ENCODE data around the gene RFTN1.

RFTN1 gene

DNA sequence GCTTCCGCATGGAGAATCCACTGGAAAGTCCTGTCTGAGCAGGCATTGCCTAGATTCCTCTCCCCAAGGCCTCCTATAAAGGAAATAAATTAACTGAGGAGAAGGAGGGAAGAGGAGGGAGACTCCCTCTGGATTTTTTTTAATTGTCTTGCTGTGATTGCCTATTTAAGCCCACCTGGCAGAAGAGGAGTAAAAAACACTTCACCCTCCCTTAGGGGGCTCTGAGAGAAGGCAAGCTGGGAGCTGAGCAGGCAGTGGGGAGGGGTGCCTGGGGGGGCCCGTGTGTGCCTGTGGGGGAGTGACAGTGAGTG is 138.6 kb downstream of the RFTN1 start:
- Mint-ChIP-seq H3K27me3 (no peaks in the 10 kb centered on the region), H3K4me1 (ENCODE audit: low read depth) (peaks cover 72% of the 10 kb centered on the region), H3K36me3 (ENCODE audit: low read depth) (peaks cover 69% of the 10 kb centered on the region), H3K27ac (peak overlapping the region; percentile 89), H3K9me3 (no peaks in the 10 kb centered on the region), H3K4me3 (no peak overlapping the region)
- intact Hi-C loops (cut with micrococcal nuclease), result loop anchor here (5.0 to 10.0 kb wide), 2 partner anchors 60 to 137 kb away; partner anchors contain the start of gene RFTN1

DNA sequence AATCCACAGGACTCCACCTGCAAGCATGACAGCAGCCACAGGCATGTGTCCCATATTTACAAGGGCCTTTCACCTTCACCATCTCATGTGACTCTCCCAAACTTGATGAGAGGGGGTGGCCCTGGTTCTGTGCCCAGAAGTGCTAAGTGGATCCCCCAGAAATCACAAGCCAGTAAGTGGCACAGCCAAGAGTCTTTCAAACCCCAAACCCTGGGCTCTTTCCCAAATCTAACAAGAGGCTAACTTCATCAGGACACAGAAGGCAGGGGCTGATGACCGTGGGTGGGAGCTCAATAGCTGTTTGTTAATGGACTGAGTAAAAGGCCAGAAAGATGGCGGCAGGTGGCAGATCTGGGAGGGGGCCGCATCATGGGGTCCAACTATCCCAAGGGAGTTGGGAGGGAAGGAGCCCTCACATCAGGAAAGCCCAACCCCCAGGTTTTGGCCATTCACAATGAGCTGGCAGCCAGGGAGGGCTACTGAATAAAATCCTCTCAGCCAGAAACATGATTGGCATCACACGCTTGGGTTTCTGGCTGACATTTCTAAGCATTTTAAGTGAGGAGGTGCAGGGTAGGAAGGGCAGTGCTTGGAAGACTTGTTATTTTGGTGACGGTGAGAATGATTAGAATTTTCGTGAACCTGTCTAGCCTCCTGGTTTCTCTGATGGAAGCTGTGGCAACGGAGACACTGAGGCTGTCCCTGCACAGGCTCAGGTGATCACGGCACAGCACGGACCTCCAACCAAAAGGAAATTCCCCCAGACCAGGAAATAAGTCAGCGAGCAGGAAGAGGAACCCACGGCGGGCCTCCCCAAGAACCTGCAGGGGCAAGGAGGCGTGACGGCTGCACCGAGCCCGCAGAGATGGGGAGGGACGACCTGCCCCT is 139.2 kb downstream of the RFTN1 start:
- peaks cover 78% of the 10 kb centered on the region for H3K4me1 Mint-ChIP-seq (ENCODE audit: low read depth)
- no peak overlapping the region for H3K4me3 Mint-ChIP-seq

GRCh38 chr3:16373341-16373946 is 140.1 kb downstream of the RFTN1 start:
- H3K27ac Mint-ChIP-seq, result peak overlapping the region; percentile 89
- peak overlapping the region; percentile 2 for H3K4me3 Mint-ChIP-seq
- H3K4me1 Mint-ChIP-seq (ENCODE audit: low read depth), result peaks cover 77% of the 10 kb centered on the region
- H3K27me3 Mint-ChIP-seq, result no peaks in the 10 kb centered on the region
- no peaks in the 10 kb centered on the region for H3K9me3 Mint-ChIP-seq
- H3K36me3 Mint-ChIP-seq (ENCODE audit: low read depth), result peaks cover 75% of the 10 kb centered on the region
- intact Hi-C loops (cut with micrococcal nuclease), result loop anchor here (5.0 to 10.0 kb wide), 2 partner anchors 59 to 139 kb away; partner anchors contain the start of gene RFTN1

More for the DNA sequence above, 139.2 kb downstream of the RFTN1 start:
- no peaks in the 10 kb centered on the region for H3K9me3 Mint-ChIP-seq
- H3K27me3 Mint-ChIP-seq, result no peaks in the 10 kb centered on the region
- intact Hi-C loops (cut with micrococcal nuclease), result loop anchor here (5.0 to 10.0 kb wide), 2 partner anchors 59 to 138 kb away; partner anchors contain the start of gene RFTN1
- peaks cover 75% of the 10 kb centered on the region for H3K36me3 Mint-ChIP-seq (ENCODE audit: low read depth)
- H3K27ac Mint-ChIP-seq, result peak overlapping the region; percentile 89

GRCh38 chr3:16372362-16373292 is 140.9 kb downstream of the RFTN1 start:
- intact Hi-C loops (cut with micrococcal nuclease), result loop anchor here (5.0 to 10.0 kb wide), 2 partner anchors 58 to 140 kb away; partner anchors contain the start of gene RFTN1
- H3K27ac Mint-ChIP-seq, result peak overlapping the region; percentile 89
- no peaks in the 10 kb centered on the region for H3K9me3 Mint-ChIP-seq
- H3K4me1 Mint-ChIP-seq (ENCODE audit: low read depth), result peaks cover 76% of the 10 kb centered on the region
- peaks cover 75% of the 10 kb centered on the region for H3K36me3 Mint-ChIP-seq (ENCODE audit: low read depth)
- peak overlapping the region; percentile 52 for H3K4me3 Mint-ChIP-seq
- H3K27me3 Mint-ChIP-seq, result no peaks in the 10 kb centered on the region

DNA sequence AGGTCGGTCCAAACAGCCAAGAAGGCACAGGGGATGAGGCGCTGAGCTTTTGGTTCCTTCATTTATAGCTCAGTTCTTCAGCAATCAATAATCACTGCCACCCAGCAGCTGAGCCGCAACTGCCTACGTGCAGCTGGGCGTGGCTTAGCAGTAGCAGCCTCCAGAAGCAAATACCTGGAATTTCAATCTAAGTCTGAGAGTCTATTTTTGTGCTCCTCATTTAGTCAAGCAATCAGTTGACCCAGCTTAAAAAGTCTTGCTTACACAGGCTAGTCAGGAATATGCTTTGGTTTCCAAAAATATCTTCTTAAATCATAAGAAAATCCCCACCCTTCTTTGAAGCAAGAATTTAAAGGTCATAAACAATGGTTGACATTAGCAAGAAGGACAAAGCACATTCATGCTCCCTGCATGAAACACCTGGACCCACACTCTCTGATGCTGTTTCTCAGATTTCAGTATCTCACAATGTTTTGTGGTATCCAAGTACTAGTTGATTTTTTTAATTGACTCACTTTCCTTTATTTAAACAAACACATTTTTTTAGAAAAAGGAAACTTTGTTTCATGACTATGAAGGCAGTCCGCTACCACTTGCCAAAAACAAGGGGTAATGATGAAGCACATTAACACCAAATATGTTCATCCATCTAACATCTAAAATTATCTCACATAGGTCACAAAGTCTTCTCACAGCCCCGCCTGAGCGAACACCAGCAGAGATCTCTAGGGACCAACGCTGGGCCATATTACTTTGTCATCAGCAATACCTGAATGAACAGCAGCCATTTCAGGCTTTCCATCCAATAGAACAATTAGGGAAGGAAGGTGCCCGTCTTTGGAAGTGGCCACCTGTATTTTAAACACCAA is 142.4 kb downstream of the RFTN1 start:
- H3K4me3 Mint-ChIP-seq, result no peak overlapping the region
- intact Hi-C loops (cut with micrococcal nuclease), result loop anchor here (5.0 to 10.0 kb wide), 2 partner anchors 56 to 141 kb away; partner anchors contain the start of gene RFTN1
- H3K27ac Mint-ChIP-seq, result peak overlapping the region; percentile 89
- H3K4me1 Mint-ChIP-seq (ENCODE audit: low read depth), result peaks cover 88% of the 10 kb centered on the region
- H3K27me3 Mint-ChIP-seq, result no peaks in the 10 kb centered on the region
- H3K9me3 Mint-ChIP-seq, result no peaks in the 10 kb centered on the region
- H3K36me3 Mint-ChIP-seq (ENCODE audit: low read depth), result peaks cover 75% of the 10 kb centered on the region

- H3K36me3 Mint-ChIP-seq (ENCODE audit: low read depth), result peaks cover 75% of the 10 kb centered on the region
- H3K4me3 Mint-ChIP-seq, result no peak overlapping the region
- peaks cover 89% of the 10 kb centered on the region for H3K4me1 Mint-ChIP-seq (ENCODE audit: low read depth)
These were observed 143.0 kb downstream of the RFTN1 start for GRCh38 chr3:16370503-16370871.

DNA sequence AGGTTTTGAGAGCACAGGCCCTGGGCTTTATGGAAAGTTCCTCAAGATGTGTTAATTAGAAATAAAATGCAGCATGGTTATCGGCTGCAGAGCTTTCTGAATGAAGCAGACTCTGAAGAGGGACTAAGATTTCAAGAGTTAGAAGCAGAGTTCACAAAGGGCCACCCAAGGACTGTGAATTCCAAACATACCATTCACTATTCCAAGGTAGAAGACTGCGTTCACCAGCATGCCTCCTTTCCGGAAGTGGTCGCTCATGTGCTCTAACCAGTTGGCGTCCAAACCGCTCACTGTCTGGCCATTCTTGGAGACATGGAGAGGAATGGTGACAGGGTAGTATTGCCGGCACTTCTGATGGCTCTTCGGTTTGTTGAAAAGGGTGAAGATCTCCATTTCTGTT is 143.6 kb downstream of the RFTN1 start:
- Mint-ChIP-seq H3K4me3 (no peak overlapping the region), H3K27ac (peak overlapping the region; percentile 89), H3K27me3 (no peaks in the 10 kb centered on the region), H3K9me3 (no peaks in the 10 kb centered on the region), H3K4me1 (ENCODE audit: low read depth) (peaks cover 90% of the 10 kb centered on the region), H3K36me3 (ENCODE audit: low read depth) (peaks cover 71% of the 10 kb centered on the region)
- intact Hi-C loops (cut with micrococcal nuclease), result loop anchor here (5.0 to 10.0 kb wide), 2 partner anchors 55 to 142 kb away; partner anchors contain the start of gene RFTN1

More at GRCh38 chr3:16370503-16370871, 143.0 kb downstream of the RFTN1 start:
- Mint-ChIP-seq H3K9me3 (no peaks in the 10 kb centered on the region), H3K27me3 (no peaks in the 10 kb centered on the region), H3K27ac (peak overlapping the region; percentile 89)
- intact Hi-C loops (cut with micrococcal nuclease), result loop anchor here (5.0 to 10.0 kb wide), 2 partner anchors 56 to 142 kb away; partner anchors contain the start of gene RFTN1

GRCh38 chr3:16369276-16369675 is 144.2 kb downstream of the RFTN1 start:
- Mint-ChIP-seq H3K4me3 (no peak overlapping the region), H3K4me1 (ENCODE audit: low read depth) (peaks cover 88% of the 10 kb centered on the region), H3K9me3 (no peaks in the 10 kb centered on the region), H3K27ac (peak overlapping the region; percentile 89), H3K36me3 (ENCODE audit: low read depth) (peaks cover 71% of the 10 kb centered on the region), H3K27me3 (no peaks in the 10 kb centered on the region)
- intact Hi-C loops (cut with micrococcal nuclease), result no loop called here

DNA sequence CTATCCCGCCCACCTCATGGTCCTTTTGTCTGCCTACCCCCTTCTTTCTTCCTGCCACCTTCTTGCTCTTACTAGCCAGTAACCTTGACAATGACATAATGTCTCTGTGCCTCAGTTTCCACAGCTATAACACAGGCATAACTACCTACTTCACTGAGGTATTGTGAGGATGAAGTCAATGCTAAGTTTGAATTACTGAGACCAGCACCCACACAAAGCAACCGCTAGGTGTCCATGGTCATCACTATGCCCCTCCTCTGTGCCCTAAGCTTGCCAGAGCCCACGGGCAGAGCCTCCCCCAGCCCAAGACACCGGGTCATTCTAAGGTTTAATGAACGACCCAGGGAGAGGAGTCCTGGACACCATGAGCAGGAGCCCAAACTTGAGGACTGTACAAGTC is 146.9 kb downstream of the RFTN1 start:
- H3K9me3 Mint-ChIP-seq, result no peaks in the 10 kb centered on the region
- H3K36me3 Mint-ChIP-seq (ENCODE audit: low read depth), result peaks cover 66% of the 10 kb centered on the region
- intact Hi-C loops (cut with micrococcal nuclease), result no loop called here
- H3K4me3 Mint-ChIP-seq, result no peak overlapping the region
- peak overlapping the region; percentile 81 for H3K27ac Mint-ChIP-seq
- no peaks in the 10 kb centered on the region for H3K27me3 Mint-ChIP-seq
- peaks cover 77% of the 10 kb centered on the region for H3K4me1 Mint-ChIP-seq (ENCODE audit: low read depth)

GRCh38 chr3:16365491-16366128 is 147.9 kb downstream of the RFTN1 start:
- Mint-ChIP-seq H3K27ac (peak overlapping the region; percentile 81), H3K4me3 (no peak overlapping the region), H3K36me3 (ENCODE audit: low read depth) (peaks cover 71% of the 10 kb centered on the region), H3K9me3 (no peaks in the 10 kb centered on the region), H3K4me1 (ENCODE audit: low read depth) (peaks cover 74% of the 10 kb centered on the region), H3K27me3 (no peaks in the 10 kb centered on the region)
- intact Hi-C loops (cut with micrococcal nuclease), result no loop called here

- intact Hi-C loops (cut with micrococcal nuclease), result no loop called here
- Mint-ChIP-seq H3K27me3 (no peaks in the 10 kb centered on the region), H3K4me1 (ENCODE audit: low read depth) (peaks cover 68% of the 10 kb centered on the region)
These were observed 148.5 kb downstream of the RFTN1 start for GRCh38 chr3:16364963-16365362.

DNA sequence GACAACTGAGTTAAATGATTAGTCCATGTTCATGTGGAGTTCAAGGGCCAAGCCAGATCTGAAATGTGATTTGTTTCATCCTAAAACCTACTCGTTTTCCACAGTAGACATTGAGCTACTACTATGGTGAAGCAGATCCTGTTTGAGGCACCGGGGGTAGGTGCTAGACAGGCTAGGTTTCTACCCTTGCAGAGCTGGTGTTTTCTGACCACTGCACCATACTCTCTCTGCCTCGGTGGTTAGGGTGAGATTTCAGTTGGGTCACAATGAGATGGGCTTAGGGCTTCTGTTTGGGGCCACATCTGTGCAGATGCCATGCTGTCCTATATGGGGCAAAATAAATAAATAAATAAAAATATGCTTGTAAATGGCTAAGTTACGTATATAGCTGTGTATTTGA is 149.2 kb downstream of the RFTN1 start:
- Mint-ChIP-seq H3K27ac (no peak overlapping the region), H3K4me3 (no peak overlapping the region), H3K9me3 (peaks cover 4% of the 10 kb centered on the region), H3K4me1 (ENCODE audit: low read depth) (peaks cover 65% of the 10 kb centered on the region), H3K27me3 (no peaks in the 10 kb centered on the region), H3K36me3 (ENCODE audit: low read depth) (peaks cover 60% of the 10 kb centered on the region)
- intact Hi-C loops (cut with micrococcal nuclease), result no loop called here

More at GRCh38 chr3:16364963-16365362, 148.5 kb downstream of the RFTN1 start:
- Mint-ChIP-seq H3K27ac (no peak overlapping the region), H3K4me3 (no peak overlapping the region), H3K36me3 (ENCODE audit: low read depth) (peaks cover 67% of the 10 kb centered on the region), H3K9me3 (no peaks in the 10 kb centered on the region)

All from dendritic cell treated with granulocyte-macrophage colony-stimulating factor and Interleukin-4, amounts not matched to agents 40 ng/mL and 50 ng/mL, for 4 days (primary cell).